ENCODE measurements around the gene UTP25.

- TF ChIP-seq FOXK2 (IDR thresholded peaks at IDR 0.05) (no peak), SP1 (IDR thresholded peaks at IDR 0.05) (no peak), BHLHE40 (IDR thresholded peaks at IDR 0.05; ENCODE audit: borderline replicate concordance) (no peak), SUZ12 (IDR thresholded peaks at IDR 0.05) (no peak), FOXA1 (IDR thresholded peaks at IDR 0.05) (no peak), FOXM1 (IDR thresholded peaks at IDR 0.05; ENCODE audit: borderline replicate concordance) (no peak), CTBP1 (IDR thresholded peaks at IDR 0.05; ENCODE audit: borderline replicate concordance) (no peak)
These were observed 1.9 kb downstream of the UTP25 start for GRCh38 chr1:209829716-209830115.

Measured in HEK293T (cell line).